Liver (tissue), 3 donors: ENCODE measurements around the gene GGCX.

Experiments used
- ATF3 ChIP-seq: IDR thresholded peaks from 2 replicates; pipeline ENCODE4 v1.6.1; 2016; ENCODE audit warnings: antibody characterized with exemption
- CTCF ChIP-seq: fragments of 150-350 bp; IDR thresholded peaks from 2 replicates; pipeline ENCODE4 v1.5.1; 2017; ENCODE audit warnings: improper control_type of control experiment, low read depth, low read length; ENCODE audit not compliant: missing input control
- EGR1 ChIP-seq, 2 donors: IDR thresholded peaks; 2 replicates each; pipeline ENCODE4 v1.6.1; 2016 to 2018; ENCODE audit warnings: antibody characterized with exemption in 2 of 2, low read depth in 2 of 2
- FOXA1 ChIP-seq: IDR thresholded peaks from 2 replicates; pipeline ENCODE4 v1.6.1; 2016; ENCODE audit warnings: antibody characterized with exemption
- GABPA ChIP-seq, 2 donors: IDR thresholded peaks in 1 of 2; conservative IDR thresholded peaks in 1 of 2; 2 replicates each; pipeline ENCODE4 v1.6.1; 2016; ENCODE audit warnings: antibody characterized with exemption in 2 of 2, mild to moderate bottlenecking in 1 of 2, moderate library complexity in 1 of 2
- JUND ChIP-seq, 2 donors: IDR thresholded peaks; 2 replicates each; pipeline ENCODE4 v1.6.1; 2016; ENCODE audit warnings: antibody characterized with exemption in 2 of 2
- MAX ChIP-seq: IDR thresholded peaks from 2 replicates; pipeline ENCODE4 v1.6.1; 2016; ENCODE audit warnings: antibody characterized with exemption
- NR2F2 ChIP-seq: IDR thresholded peaks from 2 replicates; pipeline ENCODE4 v1.6.1; 2016; ENCODE audit warnings: antibody characterized with exemption
- RAD21 ChIP-seq, 2 donors: IDR thresholded peaks; 2 replicates each; pipeline ENCODE4 v1.6.1; 2016; ENCODE audit warnings: antibody characterized with exemption in 2 of 2, mild to moderate bottlenecking in 2 of 2
- REST ChIP-seq: IDR thresholded peaks from 2 replicates; pipeline ENCODE4 v1.6.1; 2016; ENCODE audit warnings: antibody characterized with exemption, mild to moderate bottlenecking
- TAF1 ChIP-seq: conservative IDR thresholded peaks from 2 replicates; pipeline ENCODE4 v1.6.1; 2016; ENCODE audit warnings: antibody characterized with exemption, mild to moderate bottlenecking
- YY1 ChIP-seq: IDR thresholded peaks from 2 replicates; pipeline ENCODE4 v1.6.1; 2016; ENCODE audit warnings: antibody characterized with exemption, mild to moderate bottlenecking
- ZBTB33 ChIP-seq: IDR thresholded peaks from 2 replicates; pipeline ENCODE4 v1.6.1; 2016; ENCODE audit warnings: antibody characterized with exemption
- donor health status: healthy.
- donor health status: healthy.

GRCh38 chr2:85588645-85589044 is 27.4 kb upstream of the GGCX start:
- TF ChIP-seq CTCF: no peak
- TF ChIP-seq MAX: no peak
- TF ChIP-seq NR2F2: no peak
- TF ChIP-seq REST: no peak
- TF ChIP-seq FOXA1: no peak
- TF ChIP-seq JUND (IDR thresholded peaks at IDR 0.05): no peak
- no peak for TF ChIP-seq YY1
- TF ChIP-seq ZBTB33: no peak
- TF ChIP-seq EGR1 (IDR thresholded peaks at IDR 0.05; ENCODE audit: low read depth in 2 of 2): no peak
- TF ChIP-seq ATF3: no peak
- no peak for TF ChIP-seq GABPA (IDR thresholded peaks at IDR 0.05 in 1 of 2, conservative IDR thresholded peaks at IDR 0.05 in 1 of 2)
- no peak for TF ChIP-seq RAD21 (IDR thresholded peaks at IDR 0.05)
- no peak for TF ChIP-seq TAF1
